Stimulated activated CD4-positive, alpha-beta T cell treated with anti-CD3 and anti-CD28 coated beads, TNF-alpha, amount 100 ng/mL, for 48 hours (primary cell): ENCODE data around the gene C12orf42.
"Not testable (repeated sequence)": the region's sequence is repeated elsewhere in the genome, so short reads cannot be mapped to it uniquely, and the experiment has no call there.

Experiments
- DNase-seq, 3 donors: peaks; one replicate each; pipeline ENCODE4 v3.0.0-alpha.2; 2020; ENCODE audit warnings: low read depth in 3 of 3

C12orf42 gene

GRCh38 chr12:103424849-103425586 is 70.8 kb downstream of the C12orf42 start:
- not testable (repeated sequence) for DNase-seq

GRCh38 chr12:103423516-103423910 is 72.3 kb downstream of the C12orf42 start:
- no peak for DNase-seq

- no peak for DNase-seq
Measured at GRCh38 chr12:103422746-103423515, 72.8 kb downstream of the C12orf42 start.

- no peak for DNase-seq
Measured at GRCh38 chr12:103422328-103422727, 73.4 kb downstream of the C12orf42 start.

- DNase-seq: no peak
Measured at GRCh38 chr12:103421402-103421801, 74.4 kb downstream of the C12orf42 start.

GRCh38 chr12:103415681-103416080 is 80.1 kb downstream of the C12orf42 start:
- DNase-seq: no peak

GRCh38 chr12:103401421-103401820 is 94.3 kb downstream of the C12orf42 start:
- DNase-seq: no peak

GRCh38 chr12:103399986-103400385 is 95.8 kb downstream of the C12orf42 start:
- no peak for DNase-seq

GRCh38 chr12:103397536-103397935 is 98.2 kb downstream of the C12orf42 start:
- no peak for DNase-seq

- no peak for DNase-seq
Measured at GRCh38 chr12:103392722-103393121, 103.0 kb downstream of the C12orf42 start.

- DNase-seq: no peak
Measured at GRCh38 chr12:103391103-103391502, 104.7 kb downstream of the C12orf42 start.

GRCh38 chr12:103387385-103387784 is 108.4 kb downstream of the C12orf42 start:
- DNase-seq: no peak

- no peak for DNase-seq
Measured at GRCh38 chr12:103386451-103386850, 109.3 kb downstream of the C12orf42 start.

GRCh38 chr12:103382736-103383346 is 112.9 kb downstream of the C12orf42 start:
- DNase-seq: no peak

GRCh38 chr12:103382119-103382518 is 113.6 kb downstream of the C12orf42 start:
- DNase-seq: no peak

- no peak for DNase-seq
Measured at GRCh38 chr12:103379670-103380069, 116.1 kb downstream of the C12orf42 start.

- DNase-seq: no peak
Measured at GRCh38 chr12:103373088-103373523, 122.7 kb downstream of the C12orf42 start.

GRCh38 chr12:103369929-103370328 is 125.8 kb downstream of the C12orf42 start:
- DNase-seq: no peak

- no peak for DNase-seq
Measured at GRCh38 chr12:103368167-103368566, 127.6 kb downstream of the C12orf42 start.

GRCh38 chr12:103354403-103354802 is 141.4 kb downstream of the C12orf42 start:
- DNase-seq: no peak

- DNase-seq: no peak
Measured at GRCh38 chr12:103353913-103354312, 141.9 kb downstream of the C12orf42 start.

GRCh38 chr12:103350116-103350515 is 145.7 kb downstream of the C12orf42 start:
- no peak for DNase-seq

- DNase-seq: no peak
Measured at GRCh38 chr12:103348935-103349334, 146.8 kb downstream of the C12orf42 start.
